ENCODE results near the gene HEBP2.

DNA sequence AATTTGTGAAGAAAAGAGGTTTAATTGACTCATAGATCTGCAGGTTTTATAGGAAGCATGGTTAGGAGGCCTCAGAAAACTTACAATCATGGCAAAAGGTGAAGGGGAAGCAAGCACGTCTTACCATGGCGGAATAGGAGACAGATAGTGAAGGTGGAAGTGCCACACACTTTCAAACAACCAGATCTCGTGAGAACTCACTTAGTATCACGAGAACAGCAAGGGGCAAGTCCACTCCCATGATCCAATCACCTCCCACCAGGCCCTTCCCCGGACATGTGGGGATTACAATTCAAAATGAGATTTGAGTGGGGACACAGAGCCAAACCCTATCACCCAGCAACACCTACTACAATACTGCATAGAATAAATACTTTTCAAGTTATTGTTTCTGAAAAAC, 7.3 kb upstream of the HEBP2 start:
- TF ChIP-seq, protein P1, sequence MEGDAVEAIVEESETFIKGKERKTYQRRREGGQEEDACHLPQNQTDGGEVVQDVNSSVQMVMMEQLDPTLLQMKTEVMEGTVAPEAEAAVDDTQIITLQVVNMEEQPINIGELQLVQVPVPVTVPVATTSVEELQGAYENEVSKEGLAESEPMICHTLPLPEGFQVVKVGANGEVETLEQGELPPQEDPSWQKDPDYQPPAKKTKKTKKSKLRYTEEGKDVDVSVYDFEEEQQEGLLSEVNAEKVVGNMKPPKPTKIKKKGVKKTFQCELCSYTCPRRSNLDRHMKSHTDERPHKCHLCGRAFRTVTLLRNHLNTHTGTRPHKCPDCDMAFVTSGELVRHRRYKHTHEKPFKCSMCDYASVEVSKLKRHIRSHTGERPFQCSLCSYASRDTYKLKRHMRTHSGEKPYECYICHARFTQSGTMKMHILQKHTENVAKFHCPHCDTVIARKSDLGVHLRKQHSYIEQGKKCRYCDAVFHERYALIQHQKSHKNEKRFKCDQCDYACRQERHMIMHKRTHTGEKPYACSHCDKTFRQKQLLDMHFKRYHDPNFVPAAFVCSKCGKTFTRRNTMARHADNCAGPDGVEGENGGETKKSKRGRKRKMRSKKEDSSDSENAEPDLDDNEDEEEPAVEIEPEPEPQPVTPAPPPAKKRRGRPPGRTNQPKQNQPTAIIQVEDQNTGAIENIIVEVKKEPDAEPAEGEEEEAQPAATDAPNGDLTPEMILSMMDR (conservative IDR thresholded peaks at IDR 0.05; ENCODE audit: low read depth in 2 of 2): no peak
- TF ChIP-seq JUNB (IDR thresholded peaks at IDR 0.05; ENCODE audit: unreplicated experiment): no peak
- no peak for TF ChIP-seq POLR2AphosphoS5 (IDR thresholded peaks at IDR 0.05; ENCODE audit: low read depth)
- no peak for TF ChIP-seq EZH2 (IDR thresholded peaks at IDR 0.05; ENCODE audit: low read depth, unreplicated experiment)
- no peak for TF ChIP-seq EZH2phosphoT487 (IDR thresholded peaks at IDR 0.05; ENCODE audit: unreplicated experiment)
